Sigmoid colon (tissue), 7 donors: ENCODE results near the gene SCAMP3. TPM values are rescaled to one million over a fixed set of nuclear protein-coding genes. Genes with fewer than 3 reads are reported as not detected.

Experiments
- DNase-seq: peaks from one replicate; pipeline ENCODE4 v3.0.0-alpha.2; 2019
- H3K27ac ChIP-seq, 4 donors: fragments of 200-600 bp; sonication (generic); one replicate each; pipeline ENCODE4 v1.5.1; 2016 to 2019; ENCODE audit warnings: mild to moderate bottlenecking in 1 of 4
- H3K27me3 ChIP-seq, 3 donors: fragments of 200-600 bp; sonication (generic); one replicate each; pipeline ENCODE4 v1.5.1; 2019; ENCODE audit warnings: mild to moderate bottlenecking in 1 of 3
- H3K36me3 ChIP-seq, 4 donors: fragments of 200-600 bp; sonication (generic); one replicate each; pipeline ENCODE4 v1.5.1; 2016 to 2019
- H3K4me1 ChIP-seq, 4 donors: fragments of 200-600 bp; sonication (generic); one replicate each; pipeline ENCODE4 v1.5.1; 2017 to 2019
- H3K4me3 ChIP-seq, 4 donors: fragments of 200-600 bp; sonication (generic); one replicate each; pipeline ENCODE4 v1.5.1; 2017 to 2019; ENCODE audit warnings: mild to moderate bottlenecking in 2 of 4, moderate library complexity in 1 of 4
- H3K9me3 ChIP-seq, 4 donors: fragments of 200-600 bp in 3 of 4; sonication (generic) in 3 of 4; one replicate each; pipeline versions ENCODE4 v1.5.1 to v1.6.1; 2013 to 2019
- CTCF ChIP-seq, 4 experiments: fragments of 450-650 bp in 3 of 4; fragments of 200-600 bp in 1 of 4; IDR thresholded peaks; one replicate each; pipeline ENCODE4 v1.5.1; 2016 to 2019; ENCODE audit warnings: antibody characterized with exemption in 4 of 4, mild to moderate bottlenecking in 3 of 4, moderate library complexity in 2 of 4
- EP300 ChIP-seq, 4 donors: sonication (generic); formaldehyde crosslinking; IDR thresholded peaks; one replicate each; pipeline ENCODE4 v1.6.1; 2017; ENCODE audit warnings: antibody characterized with exemption in 4 of 4
- POLR2A ChIP-seq, 2 donors: fragments of 450-650 bp; IDR thresholded peaks; one replicate each; pipeline ENCODE4 v1.6.1; 2016; ENCODE audit warnings: antibody characterized with exemption in 2 of 2, mild to moderate bottlenecking in 2 of 2, moderate library complexity in 2 of 2
- POLR2AphosphoS5 ChIP-seq, 4 donors: sonication (generic); formaldehyde crosslinking; IDR thresholded peaks; one replicate each; pipeline ENCODE4 v1.6.1; 2017; ENCODE audit warnings: antibody characterized with exemption in 4 of 4
- WGBS, 2 donors: extraction: QIAGEN DNeasy Blood & Tissue Kit; methylation state at CpG; one replicate each; pipeline ENCODE4 v1.1.7; 2013; 5-methylcytosine and 5-hydroxymethylcytosine counted together
- intact Hi-C: fragments of 100-400 bp; cut with DNase I; formaldehyde crosslinking; loops from one replicate; pipeline ENCODE4 v1.15.1; 2023
- polyA plus RNA-seq, 3 donors: library from polyadenylated mRNA; stranded (reverse); fragments of 200-250 nt; gene quantifications; one replicate each; pipeline ENCODE4 v1.2.3, GENCODE V29; 2013
- total RNA-seq, 4 donors: library from RNA; depleted of rRNA; stranded (reverse); fragments of >200 nt; gene quantifications; one replicate each; pipeline ENCODE4 v1.1.0, GENCODE V29; 2016
- donor health status: healthy with polysubstance abuse.
- donor health status: Bipolar disorder and iron deficiency.
- donor health status: healthy.

SCAMP3 gene
- total and polyA plus RNA-seq, 7 donors = 11.6 to 56.4 (median 34.6) TPM

GRCh38 chr1:155209312-155209721 is 52.8 kb downstream of the SCAMP3 start:
- whole genome bisulfite sequencing, 2 donors = 3% methylated on average over 13 of the region's 13 CpGs
- no peak for TF ChIP-seq CTCF (IDR thresholded peaks at IDR 0.05)
- TF ChIP-seq EP300 (IDR thresholded peaks at IDR 0.05) = no peak
- TF ChIP-seq POLR2A (IDR thresholded peaks at IDR 0.05) = no peak
- no peak for TF ChIP-seq POLR2AphosphoS5 (IDR thresholded peaks at IDR 0.05)
- DNase-seq = no peak
- Histone ChIP-seq H3K9me3 (no peaks in the 10 kb centered on the region), H3K27me3 (no peaks in the 10 kb centered on the region), H3K27ac (peak overlapping the region; percentile 93 to 100 (median 98)), H3K4me3 (peak overlapping the region; percentile 49 to 86 (median 75)), H3K36me3 (peaks cover 0 to 12% (median 0%) of the 10 kb centered on the region in 4 donors), H3K4me1 (peaks cover 0 to 36% (median 30%) of the 10 kb centered on the region in 4 donors)
- intact Hi-C loops = loop anchor here (2.0 to 5.0 kb wide), 2 partner anchors 17 to 33 kb away; a partner anchor contains a TSS

GRCh38 chr1:155208541-155209311 is 53.4 kb downstream of the SCAMP3 start, which contains the start of gene MTX1:
TSS of gene MTX1 (plus strand) at chr1:155208695. CDS start at chr1:155208805, 110 bp downstream.
- peaks cover 0 to 12% (median 0%) of the 10 kb centered on the region in 4 donors for H3K36me3 ChIP-seq
- no peaks in the 10 kb centered on the region for H3K9me3 ChIP-seq
- peak; percentile 96 for DNase-seq
- H3K4me3 ChIP-seq = peak within 1 kb of the TSS; percentile 49 to 86 (median 75)
- peak within 1 kb of the TSS; percentile 93 to 100 (median 98) for H3K27ac ChIP-seq
- intact Hi-C loops = loop anchor here (1.0 to 5.0 kb wide), 4 partner anchors 14 to 116 kb away; a partner anchor contains a TSS
- H3K27me3 ChIP-seq = no peaks in the 10 kb centered on the region
- 0 to 1% methylated on average over 64 of the region's 64 CpGs for WGBS, 2 donors
- H3K4me1 ChIP-seq = peaks cover 0 to 36% (median 30%) of the 10 kb centered on the region in 4 donors
- TF ChIP-seq POLR2A (IDR thresholded peaks at IDR 0.05) (peak in 1 of 2 donors; percentile 54), EP300 (IDR thresholded peaks at IDR 0.05) (peak in 1 of 4 donors; percentile 51), POLR2AphosphoS5 (IDR thresholded peaks at IDR 0.05) (peak in 3 of 4 donors; percentile 65 to 86 (median 86)), CTCF (IDR thresholded peaks at IDR 0.05) (no peak)

- Histone ChIP-seq H3K9me3 (no peaks in the 10 kb centered on the region), H3K4me3 (peak within 1 kb of the TSS; percentile 49 to 86 (median 75)), H3K36me3 (peaks cover 0 to 12% (median 0%) of the 10 kb centered on the region in 4 donors), H3K4me1 (peaks cover 0 to 36% (median 30%) of the 10 kb centered on the region in 4 donors), H3K27me3 (no peaks in the 10 kb centered on the region), H3K27ac (peak within 1 kb of the TSS; percentile 93 to 100 (median 98))
- peak; percentile 79 for DNase-seq
- TF ChIP-seq CTCF (IDR thresholded peaks at IDR 0.05) = no peak
- intact Hi-C loops = loop anchor here (1.0 to 5.0 kb wide), 4 partner anchors 14 to 116 kb away; a partner anchor contains a TSS
- 33 to 38% methylated on average over 17 of the region's 17 CpGs for WGBS, 2 donors
Observed at GRCh38 chr1:155207806-155208540, 54.2 kb downstream of the SCAMP3 start, which contains the start of gene THBS3. TSS of gene THBS3 (minus strand) at chr1:155207897. CDS start at chr1:155207876, 21 bp downstream.

- DNase-seq = peak; percentile 93
- intact Hi-C loops = loop anchor here (5.0 kb wide), 1 partner anchor 35 kb away; a partner anchor contains a TSS
- no peaks in the 10 kb centered on the region for H3K27me3 ChIP-seq
Observed at GRCh38 chr1:155206891-155207805, 55.0 kb downstream of the SCAMP3 start.

More at GRCh38 chr1:155206891-155207805, 55.0 kb downstream of the SCAMP3 start:
- H3K36me3 ChIP-seq = peaks cover 0 to 13% (median 1%) of the 10 kb centered on the region in 4 donors
- H3K4me3 ChIP-seq = peak overlapping the region; percentile 49 to 86 (median 75)
- WGBS, 2 donors = 30 to 32% methylated on average over 13 of the region's 13 CpGs
- peak overlapping the region; percentile 93 to 100 (median 98) for H3K27ac ChIP-seq
- H3K4me1 ChIP-seq = peaks cover 0 to 36% (median 30%) of the 10 kb centered on the region in 4 donors
- TF ChIP-seq CTCF (IDR thresholded peaks at IDR 0.05) = peak; percentile 79 to 89 (median 88)
- peak in 2 of 4 donors; percentile 40 to 42 for TF ChIP-seq POLR2AphosphoS5 (IDR thresholded peaks at IDR 0.05)
- TF ChIP-seq EP300 (IDR thresholded peaks at IDR 0.05) = no peak
- no peak for TF ChIP-seq POLR2A (IDR thresholded peaks at IDR 0.05)
- H3K9me3 ChIP-seq = no peaks in the 10 kb centered on the region
